Vagina (tissue), 2 donors: ENCODE measurements around the gene VAV3. TPM values are rescaled to one million over a fixed set of nuclear protein-coding genes. Genes with fewer than 3 reads are reported as not detected.

ENCODE experiments used
- DNase-seq, 2 donors: peaks; one replicate each; pipeline ENCODE4 v3.0.0-alpha.2; 2017; ENCODE audit errors: extremely low spot score in 2 of 2
- H3K27ac ChIP-seq: fragments of 200-600 bp; sonication (generic); one replicate; pipeline ENCODE4 v1.5.1; 2019
- H3K27me3 ChIP-seq: fragments of 200-600 bp; sonication (generic); one replicate; pipeline ENCODE4 v1.5.1; 2019
- H3K36me3 ChIP-seq, 2 donors: fragments of 200-600 bp; sonication (generic); one replicate each; pipeline ENCODE4 v1.5.1; 2017 to 2019
- H3K4me1 ChIP-seq: fragments of 200-600 bp; sonication (generic); one replicate; pipeline ENCODE4 v1.5.1; 2019
- H3K4me3 ChIP-seq, 2 donors: fragments of 200-600 bp; sonication (generic); 1 replicate in 1 of 2; 2 replicates in 1 of 2; pipeline ENCODE4 v1.5.1; 2016 to 2019
- H3K9me3 ChIP-seq: fragments of 200-600 bp; sonication (generic); one replicate; pipeline ENCODE4 v1.5.1; 2019
- CTCF ChIP-seq, 3 experiments: fragments of 450-650 bp in 2 of 3; fragments of 200-600 bp in 1 of 3; sonication (generic) in 1 of 3; IDR thresholded peaks; one replicate each; pipeline ENCODE4 v1.5.1; 2017 to 2019; ENCODE audit warnings: antibody characterized with exemption in 3 of 3, mild to moderate bottlenecking in 2 of 3, moderate library complexity in 2 of 3
- POLR2A ChIP-seq, 2 donors: fragments of 450-650 bp; IDR thresholded peaks; one replicate each; pipeline ENCODE4 v1.6.1; 2017; ENCODE audit warnings: antibody characterized with exemption in 2 of 2, mild to moderate bottlenecking in 2 of 2, moderate library complexity in 2 of 2
- POLR2AphosphoS5 ChIP-seq, 2 donors: sonication (generic); formaldehyde crosslinking; IDR thresholded peaks; one replicate each; pipeline ENCODE4 v1.9.0; 2017; ENCODE audit warnings: antibody characterized with exemption in 2 of 2, mild to moderate bottlenecking in 2 of 2, low read depth in 1 of 2; ENCODE audit not compliant: insufficient read depth in 1 of 2
- intact Hi-C: fragments of 100-400 bp; cut with DNase I; formaldehyde crosslinking; loops from one replicate; pipeline ENCODE4 v1.15.1; 2023
- total RNA-seq: library from RNA; depleted of rRNA; stranded (reverse); fragments of >200 nt; gene quantifications from one replicate; pipeline ENCODE4 v1.2.3, GENCODE V29; 2016

The VAV3 gene
- total RNA-seq, 1 donor from 2014 or later: 67.5 TPM

GRCh38 chr1:107575226-107575625 lies 389.8 kb downstream of the VAV3 start:
- Histone ChIP-seq H3K4me1 (peaks cover 23% of the 10 kb centered on the region), H3K27me3 (no peaks in the 10 kb centered on the region), H3K27ac (no peak overlapping the region), H3K9me3 (no peaks in the 10 kb centered on the region), H3K36me3 (no peaks in the 10 kb centered on the region), H3K4me3 (no peak overlapping the region)
- intact Hi-C loops: no loop called here
- DNase-seq: no peak
- TF ChIP-seq CTCF (IDR thresholded peaks at IDR 0.05): no peak
- no peak for TF ChIP-seq POLR2A (IDR thresholded peaks at IDR 0.05)
- no peak for TF ChIP-seq POLR2AphosphoS5 (IDR thresholded peaks at IDR 0.05; ENCODE audit: insufficient read depth in 1 of 2, low read depth in 1 of 2)

GRCh38 chr1:107574044-107574443 lies 390.9 kb downstream of the VAV3 start:
- Histone ChIP-seq H3K9me3 (no peaks in the 10 kb centered on the region), H3K27ac (no peak overlapping the region), H3K27me3 (no peaks in the 10 kb centered on the region), H3K4me1 (peaks cover 23% of the 10 kb centered on the region), H3K4me3 (no peak overlapping the region), H3K36me3 (no peaks in the 10 kb centered on the region)
- intact Hi-C loops: no loop called here
- no peak for DNase-seq
- TF ChIP-seq POLR2AphosphoS5 (IDR thresholded peaks at IDR 0.05; ENCODE audit: insufficient read depth in 1 of 2, low read depth in 1 of 2): no peak
- no peak for TF ChIP-seq CTCF (IDR thresholded peaks at IDR 0.05)
- no peak for TF ChIP-seq POLR2A (IDR thresholded peaks at IDR 0.05)

GRCh38 chr1:107572674-107573211 lies 392.2 kb downstream of the VAV3 start:
- peaks cover 23% of the 10 kb centered on the region for H3K4me1 ChIP-seq
- no peaks in the 10 kb centered on the region for H3K27me3 ChIP-seq
- H3K4me3 ChIP-seq: no peak overlapping the region
- intact Hi-C loops: no loop called here
- H3K27ac ChIP-seq: peak overlapping the region; percentile 23
- H3K36me3 ChIP-seq: no peaks in the 10 kb centered on the region
- DNase-seq: no peak
- H3K9me3 ChIP-seq: no peaks in the 10 kb centered on the region
- TF ChIP-seq POLR2AphosphoS5 (IDR thresholded peaks at IDR 0.05; ENCODE audit: insufficient read depth in 1 of 2, low read depth in 1 of 2) (peak in 1 of 2 donors; percentile 79), CTCF (IDR thresholded peaks at IDR 0.05) (no peak)

- TF ChIP-seq CTCF (IDR thresholded peaks at IDR 0.05) (no peak), POLR2A (IDR thresholded peaks at IDR 0.05) (no peak)
- H3K27me3 ChIP-seq: no peaks in the 10 kb centered on the region
- H3K27ac ChIP-seq: no peak overlapping the region
- H3K36me3 ChIP-seq: no peaks in the 10 kb centered on the region
- no peak overlapping the region for H3K4me3 ChIP-seq
- no peaks in the 10 kb centered on the region for H3K9me3 ChIP-seq
- intact Hi-C loops: no loop called here
- H3K4me1 ChIP-seq: peaks cover 23% of the 10 kb centered on the region
- DNase-seq: no peak
Measured at GRCh38 chr1:107570768-107571167, 394.2 kb downstream of the VAV3 start.

- Histone ChIP-seq H3K27me3 (no peaks in the 10 kb centered on the region), H3K27ac (no peak overlapping the region), H3K4me3 (no peak overlapping the region), H3K4me1 (no peaks in the 10 kb centered on the region), H3K9me3 (no peaks in the 10 kb centered on the region), H3K36me3 (no peaks in the 10 kb centered on the region)
- no peak for DNase-seq
- no peak for TF ChIP-seq CTCF (IDR thresholded peaks at IDR 0.05)
- TF ChIP-seq POLR2AphosphoS5 (IDR thresholded peaks at IDR 0.05; ENCODE audit: insufficient read depth in 1 of 2, low read depth in 1 of 2): no peak
- no peak for TF ChIP-seq POLR2A (IDR thresholded peaks at IDR 0.05)
- intact Hi-C loops: no loop called here
Measured at GRCh38 chr1:107563441-107563840, 401.5 kb downstream of the VAV3 start.
